ENCODE data around the gene FGD3.

DNA sequence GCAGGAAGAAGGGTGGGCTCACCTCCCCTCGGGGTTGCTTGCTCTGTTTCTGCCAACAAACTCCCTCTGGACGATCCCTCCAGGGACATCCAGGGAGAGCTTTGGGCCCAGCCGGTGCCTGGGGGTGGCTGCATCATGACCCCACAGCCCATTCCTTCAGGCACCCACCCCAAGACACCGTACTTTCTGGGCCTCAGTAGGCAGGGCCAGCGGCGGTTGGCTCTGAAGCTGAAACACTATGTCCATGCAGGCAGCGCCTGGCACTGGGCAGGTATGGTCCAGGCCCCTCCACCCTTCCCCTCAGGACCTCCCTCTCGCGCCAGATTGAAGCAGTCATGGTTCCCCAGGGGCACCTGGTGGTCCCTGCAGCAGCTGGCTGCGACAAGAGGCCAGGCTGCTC, 92.7 kb downstream of the FGD3 start:
- TF ChIP-seq, protein P1, sequence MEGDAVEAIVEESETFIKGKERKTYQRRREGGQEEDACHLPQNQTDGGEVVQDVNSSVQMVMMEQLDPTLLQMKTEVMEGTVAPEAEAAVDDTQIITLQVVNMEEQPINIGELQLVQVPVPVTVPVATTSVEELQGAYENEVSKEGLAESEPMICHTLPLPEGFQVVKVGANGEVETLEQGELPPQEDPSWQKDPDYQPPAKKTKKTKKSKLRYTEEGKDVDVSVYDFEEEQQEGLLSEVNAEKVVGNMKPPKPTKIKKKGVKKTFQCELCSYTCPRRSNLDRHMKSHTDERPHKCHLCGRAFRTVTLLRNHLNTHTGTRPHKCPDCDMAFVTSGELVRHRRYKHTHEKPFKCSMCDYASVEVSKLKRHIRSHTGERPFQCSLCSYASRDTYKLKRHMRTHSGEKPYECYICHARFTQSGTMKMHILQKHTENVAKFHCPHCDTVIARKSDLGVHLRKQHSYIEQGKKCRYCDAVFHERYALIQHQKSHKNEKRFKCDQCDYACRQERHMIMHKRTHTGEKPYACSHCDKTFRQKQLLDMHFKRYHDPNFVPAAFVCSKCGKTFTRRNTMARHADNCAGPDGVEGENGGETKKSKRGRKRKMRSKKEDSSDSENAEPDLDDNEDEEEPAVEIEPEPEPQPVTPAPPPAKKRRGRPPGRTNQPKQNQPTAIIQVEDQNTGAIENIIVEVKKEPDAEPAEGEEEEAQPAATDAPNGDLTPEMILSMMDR (IDR thresholded peaks at IDR 0.05) = no peak
- no peak for TF ChIP-seq EZH2 (IDR thresholded peaks at IDR 0.05; ENCODE audit: borderline replicate concordance, insufficient read depth, low read depth, low read length, poor library complexity, severe bottlenecking)

Measured in B cell (primary cell).